Fibroblast of gingiva (primary cell): ENCODE results near the gene ELSPBP1.
"Not testable (repeated sequence)": the region's sequence is repeated elsewhere in the genome, so short reads cannot be mapped to it uniquely, and the experiment has no call there.

Experiments used
- DNase-seq: peaks from one replicate; pipeline ENCODE4 v3.0.0-alpha.2; 2011; ENCODE audit warnings: low read depth

ELSPBP1 gene

GRCh38 chr19:48043675-48044258, 49.3 kb downstream of the ELSPBP1 start, which contains the start of gene CABP5:
Gene CABP5, minus strand, starts transcription at chr19:48044079. Its CDS starts 157 bp downstream, at chr19:48043922.
- DNase-seq = no peak

DNA sequence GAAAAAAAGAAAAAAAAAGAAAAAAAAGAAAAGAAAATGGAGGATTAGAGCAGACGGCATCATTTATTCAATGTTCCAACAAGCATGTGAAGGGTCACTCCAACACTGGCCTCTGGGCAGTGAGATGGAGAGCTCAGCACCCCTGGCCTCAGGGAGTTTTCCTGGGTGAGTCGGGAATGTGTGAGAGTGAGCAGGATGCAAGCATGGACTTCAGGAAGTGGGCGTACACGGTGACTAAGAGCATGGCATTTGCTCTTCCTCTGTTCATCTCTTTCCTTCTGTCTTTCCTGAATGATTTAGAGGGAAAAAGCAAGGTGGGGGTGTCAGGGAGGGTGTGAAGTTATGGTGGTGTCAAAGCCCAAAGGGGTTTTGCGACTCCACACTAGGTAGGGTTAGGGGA, 50.1 kb downstream of the ELSPBP1 start:
- no peak for DNase-seq

- DNase-seq = no peak
Measured at GRCh38 chr19:48051335-48052033, 57.1 kb downstream of the ELSPBP1 start.

GRCh38 chr19:48053076-48053475, 58.6 kb downstream of the ELSPBP1 start:
- DNase-seq = no peak

GRCh38 chr19:48053856-48054255, 59.4 kb downstream of the ELSPBP1 start:
- DNase-seq = no peak

GRCh38 chr19:48059331-48059730, 64.9 kb downstream of the ELSPBP1 start:
- DNase-seq = no peak

DNA sequence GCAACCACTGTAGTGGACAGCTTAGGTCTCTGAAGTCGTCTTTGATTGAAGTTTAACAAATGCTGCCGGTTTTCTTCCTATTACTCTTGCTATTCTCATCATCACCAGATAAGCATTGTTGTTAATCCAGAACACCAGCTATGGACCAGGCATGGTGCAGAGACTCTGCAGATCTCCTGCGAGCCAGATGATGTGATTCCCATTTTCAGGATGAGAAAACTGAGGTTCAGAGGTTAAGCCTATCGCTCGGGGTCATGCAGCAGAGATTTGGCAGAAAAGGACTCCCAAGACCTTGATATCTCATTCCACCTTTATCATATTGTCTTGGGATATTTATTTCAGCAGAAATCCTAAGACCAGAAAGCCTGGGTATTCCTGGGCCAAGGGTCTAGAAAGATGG, 65.9 kb downstream of the ELSPBP1 start:
- no peak for DNase-seq

DNA sequence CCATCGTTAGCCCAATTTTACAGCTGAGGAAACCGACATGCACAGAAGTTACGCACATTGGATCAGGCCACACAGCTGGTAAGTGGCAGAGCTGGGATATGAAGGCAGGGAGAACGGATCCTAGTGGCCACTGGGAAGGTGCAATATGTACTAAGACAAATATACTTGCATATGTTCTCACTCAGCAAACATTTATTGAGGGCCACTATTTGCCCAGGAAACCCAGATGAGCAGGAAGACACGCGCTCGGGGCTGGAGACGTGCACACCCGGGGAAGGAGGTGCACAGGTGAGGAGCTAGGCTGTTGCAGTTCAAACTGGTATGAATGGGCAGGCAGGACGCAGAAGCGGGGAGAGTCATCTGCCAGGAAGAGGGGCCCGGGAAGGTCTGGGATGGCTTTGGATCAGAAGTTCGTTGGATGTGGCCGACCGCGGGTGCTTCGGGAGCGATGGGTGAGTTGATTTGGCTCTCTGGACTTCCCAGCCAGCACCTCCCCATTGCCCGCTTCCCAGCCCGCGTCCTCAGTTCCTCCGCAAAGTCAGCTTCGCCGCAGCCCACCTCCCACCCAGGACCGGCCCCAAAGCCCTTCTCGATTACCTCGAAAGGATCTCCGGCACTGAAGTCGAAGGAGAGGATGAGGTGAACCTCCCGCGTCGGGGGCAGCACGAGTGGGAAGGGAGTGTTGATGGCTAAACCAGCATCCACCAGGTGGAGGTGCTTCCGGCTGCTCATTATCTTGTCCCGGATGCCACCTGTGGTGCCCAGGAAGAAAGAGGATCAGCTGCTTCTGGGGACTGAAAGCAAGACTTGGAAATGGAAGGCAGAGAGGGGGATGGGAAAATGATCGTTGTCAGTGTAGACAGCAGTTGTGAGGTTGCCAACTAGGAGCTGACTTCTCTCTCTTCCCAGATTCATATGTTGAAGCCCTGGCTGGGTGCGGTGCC, 67.2 kb downstream of the ELSPBP1 start:
- DNase-seq = no peak

DNA sequence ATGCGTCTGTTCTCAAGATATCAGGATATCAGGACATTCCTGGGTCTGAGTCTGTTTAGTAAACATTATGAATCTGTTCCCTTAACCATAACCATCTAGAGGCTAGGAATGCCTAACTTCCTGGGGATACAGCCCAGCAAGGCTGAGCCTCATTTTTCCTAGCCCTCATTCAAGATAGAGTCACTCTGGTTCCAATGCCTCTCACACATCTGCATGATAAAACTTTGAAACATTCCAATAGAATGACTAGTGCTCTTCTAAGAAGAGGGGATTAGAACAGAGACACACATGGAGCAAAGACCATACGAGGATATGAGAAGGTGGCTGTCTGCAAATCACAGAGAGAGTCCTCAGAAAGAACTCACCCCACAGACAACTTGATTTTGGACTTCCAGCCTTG, 70.1 kb downstream of the ELSPBP1 start:
- no peak for DNase-seq

DNA sequence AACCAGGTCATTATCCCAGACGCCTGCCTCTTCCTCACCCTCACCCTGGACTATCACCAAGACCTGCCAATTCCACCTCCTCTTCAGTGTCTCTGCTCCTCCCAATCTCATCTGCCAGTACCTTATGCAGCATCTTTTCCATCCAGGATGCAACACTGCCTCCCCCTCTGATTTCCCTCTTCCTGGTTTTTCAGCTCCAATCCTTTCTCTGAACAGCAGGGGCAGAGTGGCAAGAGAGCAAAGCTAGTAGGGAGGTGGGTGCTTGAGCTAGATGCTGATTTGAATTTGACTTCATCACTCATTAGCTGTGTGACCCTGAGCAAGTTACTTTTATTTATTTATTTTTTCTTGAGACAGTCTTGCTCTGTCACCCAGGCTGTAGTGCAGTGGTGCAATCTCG, 75.0 kb downstream of the ELSPBP1 start:
- DNase-seq = no peak

DNA sequence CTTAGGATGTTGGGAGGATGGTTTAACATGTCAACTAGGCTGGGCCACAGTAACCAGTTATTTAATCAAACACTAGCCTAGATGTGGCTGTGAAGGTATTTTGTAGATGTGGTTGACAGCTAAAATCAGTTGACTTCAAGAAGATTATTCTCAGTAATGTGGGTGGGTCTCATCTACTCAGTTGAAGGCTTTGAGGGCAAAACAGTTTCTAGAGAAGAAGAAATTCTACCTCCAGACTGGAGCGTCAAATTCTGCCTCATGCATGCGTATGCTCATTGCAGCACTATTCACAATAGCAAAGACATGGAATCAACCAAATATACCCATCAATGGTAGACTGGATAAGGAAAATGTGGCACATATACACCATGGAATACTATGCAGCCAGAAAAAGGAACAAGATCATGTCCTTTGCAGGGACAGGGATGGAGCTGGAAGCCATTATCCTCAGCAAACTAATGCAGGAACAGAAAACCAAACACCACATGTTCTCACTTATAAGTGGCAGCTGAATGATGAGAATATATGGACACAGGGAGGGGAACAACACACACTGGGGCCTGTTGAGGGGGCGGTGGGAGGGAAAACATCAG, 75.8 kb downstream of the ELSPBP1 start:
- DNase-seq = not testable (repeated sequence)
